HL-60 (cell line): ENCODE data around the gene RFX8.

Experiments
- TF ChIP-seq, protein P1 (sequence below): IDR thresholded peaks from one replicate; pipeline ENCODE4 v1.5.1; 2011; ENCODE audit warnings: low read length, control low read depth, inconsistent platforms; ENCODE audit not compliant: insufficient read depth
- TF ChIP-seq, protein P2 (sequence below): IDR thresholded peaks from 2 replicates; pipeline ENCODE4 v1.6.1; 2012; ENCODE audit warnings: low read depth; ENCODE audit not compliant: insufficient replicate concordance

DNA sequence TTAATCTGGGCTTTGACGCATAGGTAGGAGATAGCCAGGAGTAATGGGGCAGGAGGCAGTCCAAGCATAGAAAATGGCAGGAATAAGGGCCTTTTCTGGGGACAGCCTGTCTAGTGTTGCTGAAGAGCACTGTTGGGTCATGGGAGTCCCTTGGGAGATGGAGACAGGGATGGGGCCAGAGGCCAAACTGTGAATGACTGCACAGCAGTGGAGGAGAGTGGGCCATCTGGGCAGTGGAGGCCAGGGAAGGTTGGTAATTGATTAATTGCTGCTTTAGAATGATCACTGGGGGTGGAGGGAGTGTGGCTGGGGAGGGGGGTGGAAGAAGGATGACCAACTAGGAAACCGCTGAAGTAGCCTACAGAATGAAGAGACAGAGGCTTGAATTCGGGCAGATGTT is 59.0 kb downstream of the RFX8 start:
- TF ChIP-seq, protein P1, sequence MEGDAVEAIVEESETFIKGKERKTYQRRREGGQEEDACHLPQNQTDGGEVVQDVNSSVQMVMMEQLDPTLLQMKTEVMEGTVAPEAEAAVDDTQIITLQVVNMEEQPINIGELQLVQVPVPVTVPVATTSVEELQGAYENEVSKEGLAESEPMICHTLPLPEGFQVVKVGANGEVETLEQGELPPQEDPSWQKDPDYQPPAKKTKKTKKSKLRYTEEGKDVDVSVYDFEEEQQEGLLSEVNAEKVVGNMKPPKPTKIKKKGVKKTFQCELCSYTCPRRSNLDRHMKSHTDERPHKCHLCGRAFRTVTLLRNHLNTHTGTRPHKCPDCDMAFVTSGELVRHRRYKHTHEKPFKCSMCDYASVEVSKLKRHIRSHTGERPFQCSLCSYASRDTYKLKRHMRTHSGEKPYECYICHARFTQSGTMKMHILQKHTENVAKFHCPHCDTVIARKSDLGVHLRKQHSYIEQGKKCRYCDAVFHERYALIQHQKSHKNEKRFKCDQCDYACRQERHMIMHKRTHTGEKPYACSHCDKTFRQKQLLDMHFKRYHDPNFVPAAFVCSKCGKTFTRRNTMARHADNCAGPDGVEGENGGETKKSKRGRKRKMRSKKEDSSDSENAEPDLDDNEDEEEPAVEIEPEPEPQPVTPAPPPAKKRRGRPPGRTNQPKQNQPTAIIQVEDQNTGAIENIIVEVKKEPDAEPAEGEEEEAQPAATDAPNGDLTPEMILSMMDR, result no peak
- TF ChIP-seq, protein P2, sequence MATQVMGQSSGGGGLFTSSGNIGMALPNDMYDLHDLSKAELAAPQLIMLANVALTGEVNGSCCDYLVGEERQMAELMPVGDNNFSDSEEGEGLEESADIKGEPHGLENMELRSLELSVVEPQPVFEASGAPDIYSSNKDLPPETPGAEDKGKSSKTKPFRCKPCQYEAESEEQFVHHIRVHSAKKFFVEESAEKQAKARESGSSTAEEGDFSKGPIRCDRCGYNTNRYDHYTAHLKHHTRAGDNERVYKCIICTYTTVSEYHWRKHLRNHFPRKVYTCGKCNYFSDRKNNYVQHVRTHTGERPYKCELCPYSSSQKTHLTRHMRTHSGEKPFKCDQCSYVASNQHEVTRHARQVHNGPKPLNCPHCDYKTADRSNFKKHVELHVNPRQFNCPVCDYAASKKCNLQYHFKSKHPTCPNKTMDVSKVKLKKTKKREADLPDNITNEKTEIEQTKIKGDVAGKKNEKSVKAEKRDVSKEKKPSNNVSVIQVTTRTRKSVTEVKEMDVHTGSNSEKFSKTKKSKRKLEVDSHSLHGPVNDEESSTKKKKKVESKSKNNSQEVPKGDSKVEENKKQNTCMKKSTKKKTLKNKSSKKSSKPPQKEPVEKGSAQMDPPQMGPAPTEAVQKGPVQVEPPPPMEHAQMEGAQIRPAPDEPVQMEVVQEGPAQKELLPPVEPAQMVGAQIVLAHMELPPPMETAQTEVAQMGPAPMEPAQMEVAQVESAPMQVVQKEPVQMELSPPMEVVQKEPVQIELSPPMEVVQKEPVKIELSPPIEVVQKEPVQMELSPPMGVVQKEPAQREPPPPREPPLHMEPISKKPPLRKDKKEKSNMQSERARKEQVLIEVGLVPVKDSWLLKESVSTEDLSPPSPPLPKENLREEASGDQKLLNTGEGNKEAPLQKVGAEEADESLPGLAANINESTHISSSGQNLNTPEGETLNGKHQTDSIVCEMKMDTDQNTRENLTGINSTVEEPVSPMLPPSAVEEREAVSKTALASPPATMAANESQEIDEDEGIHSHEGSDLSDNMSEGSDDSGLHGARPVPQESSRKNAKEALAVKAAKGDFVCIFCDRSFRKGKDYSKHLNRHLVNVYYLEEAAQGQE, result no peak
